HPDE6-E6E7 (cell line): ENCODE measurements around the gene RCAN2.

ENCODE experiments used
- DNase-seq: peaks from one replicate; pipeline ENCODE4 v3.0.0; 2011; ENCODE audit warnings: missing footprints; ENCODE audit errors: extremely low spot score

The RCAN2 gene

GRCh38 chr6:46258249-46258648 is 233.0 kb downstream of the RCAN2 start:
- no peak for DNase-seq

GRCh38 chr6:46255528-46255927 is 235.7 kb downstream of the RCAN2 start:
- DNase-seq = no peak

- no peak for DNase-seq
Observed at GRCh38 chr6:46254946-46255345, 236.3 kb downstream of the RCAN2 start.

- DNase-seq = no peak
Observed at GRCh38 chr6:46254331-46254730, 236.9 kb downstream of the RCAN2 start.

- DNase-seq = no peak
Observed at GRCh38 chr6:46251583-46252339, 239.5 kb downstream of the RCAN2 start.

GRCh38 chr6:46248143-46248542 is 243.1 kb downstream of the RCAN2 start:
- DNase-seq = no peak

GRCh38 chr6:46246727-46247126 is 244.5 kb downstream of the RCAN2 start:
- no peak for DNase-seq

GRCh38 chr6:46246081-46246480 is 245.2 kb downstream of the RCAN2 start:
- no peak for DNase-seq

- DNase-seq = no peak
Observed at GRCh38 chr6:46244670-46245069, 246.6 kb downstream of the RCAN2 start.

- DNase-seq = no peak
Observed at GRCh38 chr6:46243754-46244153, 247.5 kb downstream of the RCAN2 start.

GRCh38 chr6:46242921-46243320 is 248.3 kb downstream of the RCAN2 start:
- DNase-seq = no peak

- DNase-seq = no peak
Observed at GRCh38 chr6:46240866-46241565, 250.2 kb downstream of the RCAN2 start.

GRCh38 chr6:46236752-46237151 is 254.5 kb downstream of the RCAN2 start:
- no peak for DNase-seq

GRCh38 chr6:46235242-46235641 is 256.0 kb downstream of the RCAN2 start:
- DNase-seq = no peak

GRCh38 chr6:46234700-46235099 is 256.5 kb downstream of the RCAN2 start:
- no peak for DNase-seq

- no peak for DNase-seq
Observed at GRCh38 chr6:46234156-46234556, 257.1 kb downstream of the RCAN2 start.

- no peak for DNase-seq
Observed at GRCh38 chr6:46233129-46233528, 258.1 kb downstream of the RCAN2 start.

- DNase-seq = no peak
Observed at GRCh38 chr6:46222286-46222685, 269.0 kb downstream of the RCAN2 start.

GRCh38 chr6:46221222-46221793 is 269.9 kb downstream of the RCAN2 start:
- peak; percentile 10 for DNase-seq

- no peak for DNase-seq
Observed at GRCh38 chr6:46220352-46221221, 270.7 kb downstream of the RCAN2 start.

GRCh38 chr6:46219661-46220060 is 271.6 kb downstream of the RCAN2 start:
- no peak for DNase-seq

- no peak for DNase-seq
Observed at GRCh38 chr6:46218457-46218856, 272.8 kb downstream of the RCAN2 start.
